MG63 (cell line): ENCODE measurements around the gene LRP10. TPM values are rescaled to one million over a fixed set of nuclear protein-coding genes. Genes with fewer than 3 reads are reported as not detected.

Experiments used
- DNase-seq: peaks from one replicate; pipeline ENCODE4 v3.0.0-alpha.2; 2020
- H3K27me3 ChIP-seq: fragments of 250-450 bp; sonication (Bioruptor Pico); 2 replicates; pipeline ENCODE4 v1.5.1; 2020; ENCODE audit warnings: mild to moderate bottlenecking, moderate library complexity
- H3K36me3 ChIP-seq: fragments of 250-450 bp; sonication (Bioruptor Pico); 2 replicates; pipeline ENCODE4 v1.5.1; 2020; ENCODE audit warnings: mild to moderate bottlenecking, moderate library complexity
- H3K4me3 ChIP-seq: fragments of 250-450 bp; sonication (Bioruptor Pico); 2 replicates; pipeline ENCODE4 v1.5.1; 2020; ENCODE audit warnings: mild to moderate bottlenecking, moderate library complexity
- H3K9me3 ChIP-seq: fragments of 250-450 bp; sonication (Bioruptor Pico); 2 replicates; pipeline ENCODE4 v1.5.1; 2020; ENCODE audit warnings: mild to moderate bottlenecking, moderate library complexity
- total RNA-seq: library from RNA; depleted of rRNA; stranded (reverse); fragments of >200 nt; shearing (Covaris generic); gene quantifications from 2 replicates; pipeline ENCODE4 v1.2.3, GENCODE V29; 2014; ENCODE audit warnings: low replicate concordance

Gene LRP10
- total RNA-seq, 1 experiment from 2014 or later = 21.9 TPM

GRCh38 chr14:22839159-22839779, 32.3 kb upstream of the LRP10 start:
- H3K4me3 ChIP-seq = peak overlapping the region; percentile 80
- H3K9me3 ChIP-seq = no peaks in the 10 kb centered on the region
- no peak for DNase-seq
- H3K27me3 ChIP-seq = no peaks in the 10 kb centered on the region
- H3K36me3 ChIP-seq = peaks cover 49% of the 10 kb centered on the region

DNA sequence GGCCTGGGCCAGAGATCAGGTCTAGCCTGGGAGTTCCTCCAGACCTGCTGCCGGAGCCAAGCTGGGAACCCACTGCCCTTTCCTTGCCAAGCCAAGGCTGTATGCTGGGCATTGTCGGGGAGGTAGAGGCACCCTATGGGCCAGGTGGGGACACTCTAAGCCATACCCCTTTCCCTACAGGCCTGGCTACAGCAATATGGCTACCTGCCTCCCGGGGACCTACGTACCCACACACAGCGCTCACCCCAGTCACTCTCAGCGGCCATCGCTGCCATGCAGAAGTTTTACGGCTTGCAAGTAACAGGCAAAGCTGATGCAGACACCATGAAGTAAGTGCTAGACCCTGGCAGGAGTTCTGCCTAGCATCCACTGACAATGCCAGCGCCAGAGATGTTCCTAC, 30.2 kb upstream of the LRP10 start:
- DNase-seq = no peak
- Histone ChIP-seq H3K4me3 (no peak overlapping the region), H3K27me3 (no peaks in the 10 kb centered on the region), H3K9me3 (no peaks in the 10 kb centered on the region), H3K36me3 (peaks cover 53% of the 10 kb centered on the region)

- no peak for DNase-seq
- no peak overlapping the region for H3K4me3 ChIP-seq
- H3K27me3 ChIP-seq = no peaks in the 10 kb centered on the region
- H3K9me3 ChIP-seq = no peaks in the 10 kb centered on the region
- H3K36me3 ChIP-seq = peaks cover 53% of the 10 kb centered on the region
Observed at GRCh38 chr14:22841769-22842168, 29.8 kb upstream of the LRP10 start.

DNA sequence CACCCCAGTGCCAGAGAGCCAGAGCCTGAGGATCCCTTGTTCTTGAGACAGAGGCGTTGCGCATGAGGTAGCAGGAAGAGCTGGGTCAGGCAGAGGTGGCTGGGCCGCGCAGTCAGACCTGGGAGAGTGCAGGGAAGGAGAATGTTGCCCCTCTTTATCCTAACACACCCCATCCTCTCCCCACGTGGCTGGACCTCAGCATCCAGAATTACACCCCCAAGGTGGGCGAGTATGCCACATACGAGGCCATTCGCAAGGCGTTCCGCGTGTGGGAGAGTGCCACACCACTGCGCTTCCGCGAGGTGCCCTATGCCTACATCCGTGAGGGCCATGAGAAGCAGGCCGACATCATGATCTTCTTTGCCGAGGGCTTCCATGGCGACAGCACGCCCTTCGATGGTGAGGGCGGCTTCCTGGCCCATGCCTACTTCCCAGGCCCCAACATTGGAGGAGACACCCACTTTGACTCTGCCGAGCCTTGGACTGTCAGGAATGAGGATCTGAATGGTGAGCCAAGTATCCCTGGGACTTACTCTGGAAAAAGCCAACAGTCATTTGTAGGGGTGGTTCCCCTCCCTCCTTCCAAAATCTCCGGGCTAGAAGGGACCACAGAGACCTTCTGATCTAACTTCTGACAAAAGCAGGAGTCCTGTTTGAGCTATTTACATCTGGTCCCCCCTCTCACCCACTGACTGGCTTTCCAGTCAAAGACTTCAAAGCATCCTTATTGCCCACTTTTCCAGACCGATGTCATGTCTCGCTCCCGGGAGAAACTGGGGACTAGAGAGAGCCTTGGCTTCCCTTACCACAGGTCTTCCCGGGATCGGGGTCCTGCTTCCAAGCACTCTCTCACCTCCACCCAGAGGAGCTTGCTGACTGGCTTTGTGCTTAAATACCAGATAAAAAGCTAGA, 29.1 kb upstream of the LRP10 start:
- H3K9me3 ChIP-seq = no peaks in the 10 kb centered on the region
- no peak for DNase-seq
- no peak overlapping the region for H3K4me3 ChIP-seq
- H3K36me3 ChIP-seq = peaks cover 51% of the 10 kb centered on the region
- no peaks in the 10 kb centered on the region for H3K27me3 ChIP-seq

GRCh38 chr14:22843123-22843925, 28.2 kb upstream of the LRP10 start:
- no peak overlapping the region for H3K4me3 ChIP-seq
- H3K9me3 ChIP-seq = no peaks in the 10 kb centered on the region
- DNase-seq = no peak
- H3K27me3 ChIP-seq = no peaks in the 10 kb centered on the region
- peaks cover 45% of the 10 kb centered on the region for H3K36me3 ChIP-seq

DNA sequence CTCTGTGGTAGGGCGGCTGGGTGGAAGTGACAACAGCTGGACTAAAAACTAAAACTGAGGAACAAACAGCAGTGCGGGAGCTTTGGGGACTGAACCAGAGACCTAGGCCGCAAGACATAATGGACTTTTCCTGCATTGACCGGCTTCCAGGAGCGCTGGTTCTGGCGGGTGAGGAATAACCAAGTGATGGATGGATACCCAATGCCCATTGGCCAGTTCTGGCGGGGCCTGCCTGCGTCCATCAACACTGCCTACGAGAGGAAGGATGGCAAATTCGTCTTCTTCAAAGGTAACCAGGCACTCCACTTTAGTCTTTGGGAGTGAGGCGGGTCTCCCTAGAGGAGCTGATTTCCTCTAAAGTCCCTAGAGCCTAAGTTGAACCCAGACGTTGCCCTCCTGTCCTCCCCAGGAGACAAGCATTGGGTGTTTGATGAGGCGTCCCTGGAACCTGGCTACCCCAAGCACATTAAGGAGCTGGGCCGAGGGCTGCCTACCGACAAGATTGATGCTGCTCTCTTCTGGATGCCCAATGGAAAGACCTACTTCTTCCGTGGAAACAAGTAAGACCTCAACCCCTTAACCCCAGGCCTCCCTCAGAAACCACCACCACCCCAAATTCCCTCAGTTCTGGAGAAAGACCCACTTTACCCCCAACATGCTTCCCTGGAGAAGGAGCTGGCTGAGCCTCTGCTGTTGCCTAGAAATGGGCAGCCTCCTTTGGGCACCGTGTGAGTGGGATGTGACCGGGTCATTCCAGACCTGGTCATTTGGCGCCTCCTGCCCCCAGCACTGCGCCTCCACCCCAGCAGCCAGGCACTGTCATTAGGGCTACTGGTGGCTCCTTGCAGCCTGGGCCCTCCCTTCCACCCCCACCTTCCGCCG, 27.1 kb upstream of the LRP10 start:
- H3K27me3 ChIP-seq = no peaks in the 10 kb centered on the region
- peaks cover 36% of the 10 kb centered on the region for H3K36me3 ChIP-seq
- no peaks in the 10 kb centered on the region for H3K9me3 ChIP-seq
- no peak for DNase-seq
- H3K4me3 ChIP-seq = no peak overlapping the region

GRCh38 chr14:22845103-22845394, 26.5 kb upstream of the LRP10 start:
- Histone ChIP-seq H3K9me3 (no peaks in the 10 kb centered on the region), H3K36me3 (peaks cover 36% of the 10 kb centered on the region), H3K4me3 (no peak overlapping the region), H3K27me3 (no peaks in the 10 kb centered on the region)
- no peak for DNase-seq

- H3K9me3 ChIP-seq = no peaks in the 10 kb centered on the region
- DNase-seq = no peak
- no peaks in the 10 kb centered on the region for H3K27me3 ChIP-seq
- H3K36me3 ChIP-seq = peaks cover 31% of the 10 kb centered on the region
- no peak overlapping the region for H3K4me3 ChIP-seq
Observed at GRCh38 chr14:22845821-22846625, 25.5 kb upstream of the LRP10 start.

DNA sequence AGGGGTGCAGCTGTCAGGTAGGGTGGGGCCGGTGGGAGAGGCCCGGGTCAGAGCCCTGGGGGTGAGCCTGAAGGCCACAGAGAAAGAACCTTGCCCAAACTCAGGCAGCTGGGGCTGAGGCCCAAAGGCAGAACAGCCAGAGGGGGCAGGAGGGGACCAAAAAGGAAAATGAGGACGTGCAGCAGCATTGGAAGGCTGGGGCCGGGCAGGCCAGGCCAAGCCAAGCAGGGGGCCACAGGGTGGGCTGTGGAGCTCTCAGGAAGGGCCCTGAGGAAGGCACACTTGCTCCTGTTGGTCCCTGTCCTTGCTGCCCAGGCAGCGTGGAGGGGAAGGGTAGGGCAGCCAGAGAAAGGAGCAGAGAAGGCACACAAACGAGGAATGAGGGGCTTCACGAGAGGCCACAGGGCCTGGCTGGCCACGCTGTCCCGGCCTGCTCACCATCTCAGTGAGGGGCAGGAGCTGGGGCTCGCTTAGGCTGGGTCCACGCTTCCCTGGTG, 24.7 kb upstream of the LRP10 start:
- no peak for DNase-seq
- peaks cover 23% of the 10 kb centered on the region for H3K36me3 ChIP-seq
- H3K9me3 ChIP-seq = no peaks in the 10 kb centered on the region
- no peaks in the 10 kb centered on the region for H3K27me3 ChIP-seq
- H3K4me3 ChIP-seq = no peak overlapping the region

GRCh38 chr14:22847661-22848341, 23.7 kb upstream of the LRP10 start:
- DNase-seq = peak; percentile 20
- no peaks in the 10 kb centered on the region for H3K9me3 ChIP-seq
- peaks cover 13% of the 10 kb centered on the region for H3K36me3 ChIP-seq
- no peaks in the 10 kb centered on the region for H3K27me3 ChIP-seq
- no peak overlapping the region for H3K4me3 ChIP-seq

DNA sequence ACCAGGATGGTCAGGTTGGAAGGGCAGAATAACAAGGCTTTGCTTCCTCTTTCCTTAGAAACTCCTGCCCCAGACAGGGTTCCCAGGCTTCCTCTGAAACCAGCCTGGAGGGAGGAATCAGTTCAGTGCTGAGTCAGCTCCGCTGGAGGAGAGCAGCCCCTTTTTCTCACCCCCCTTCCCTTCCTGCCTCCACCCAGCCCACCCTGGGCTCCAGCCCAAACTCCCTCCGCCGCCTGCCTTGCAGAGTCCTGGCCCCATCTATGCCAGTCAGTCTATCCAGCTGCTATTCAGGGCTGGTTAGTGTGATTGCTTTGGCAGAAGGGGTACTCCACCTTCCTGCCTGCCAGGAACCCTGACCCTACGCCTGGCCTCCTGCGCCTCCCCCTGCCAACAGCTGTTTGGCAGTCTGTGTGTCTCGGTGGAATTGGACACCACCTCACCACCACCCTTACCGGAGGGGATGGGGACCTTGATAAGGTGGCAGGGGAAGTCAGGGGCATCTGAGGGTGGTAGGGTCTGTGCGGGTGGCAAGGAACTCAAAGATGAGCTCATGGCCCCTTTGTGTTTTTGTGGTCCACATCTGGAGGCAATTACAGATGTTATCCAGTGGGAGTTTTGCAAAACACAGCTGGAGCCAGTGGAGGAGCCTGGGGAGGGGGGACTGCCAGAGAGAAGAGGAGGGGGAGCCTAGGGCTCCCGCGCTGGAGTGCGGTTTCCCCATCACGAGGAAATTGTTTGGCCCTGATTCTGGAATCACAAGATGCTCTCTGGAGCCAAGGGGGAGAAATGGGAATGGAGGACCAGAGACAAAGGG, 23.0 kb upstream of the LRP10 start:
- Histone ChIP-seq H3K27me3 (no peaks in the 10 kb centered on the region), H3K4me3 (no peak overlapping the region), H3K9me3 (no peaks in the 10 kb centered on the region), H3K36me3 (peaks cover 12% of the 10 kb centered on the region)
- DNase-seq = peak; percentile 96

DNA sequence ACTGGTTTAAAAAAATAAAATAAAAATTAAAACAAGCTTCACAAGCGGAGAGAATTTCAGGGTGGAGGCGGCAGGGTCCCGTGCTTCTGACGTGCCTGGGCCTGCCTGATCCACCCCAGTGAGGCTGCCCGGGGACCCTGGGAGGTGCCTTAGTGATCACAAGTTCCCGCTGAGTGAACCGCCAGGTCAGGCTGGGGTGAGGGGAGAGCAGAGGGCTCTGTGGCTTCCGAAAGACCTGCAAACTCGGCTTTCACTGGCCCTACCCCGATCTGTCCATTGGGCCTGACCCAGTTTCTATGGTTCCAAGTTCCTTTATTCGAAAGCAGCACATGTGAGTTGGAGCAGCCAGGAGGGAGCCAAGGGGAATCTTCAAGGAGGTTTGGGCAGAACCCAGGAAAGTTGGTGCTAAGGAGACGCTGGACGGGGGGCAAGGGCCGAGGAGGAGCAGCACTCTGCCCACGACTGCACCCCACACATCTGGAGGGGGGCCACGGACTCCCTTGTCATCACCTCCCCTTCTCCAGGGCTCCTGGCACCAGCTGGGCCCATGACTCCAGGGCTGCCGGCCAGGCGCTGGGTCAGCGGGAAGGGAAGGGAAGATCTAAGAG, 22.2 kb upstream of the LRP10 start:
- Histone ChIP-seq H3K36me3 (peaks cover 9% of the 10 kb centered on the region), H3K27me3 (no peaks in the 10 kb centered on the region), H3K4me3 (no peak overlapping the region), H3K9me3 (no peaks in the 10 kb centered on the region)
- peak; percentile 86 for DNase-seq

GRCh38 chr14:22850944-22851764, 20.4 kb upstream of the LRP10 start:
- no peak overlapping the region for H3K4me3 ChIP-seq
- no peaks in the 10 kb centered on the region for H3K9me3 ChIP-seq
- DNase-seq = peak; percentile 94
- peaks cover 5% of the 10 kb centered on the region for H3K36me3 ChIP-seq
- no peaks in the 10 kb centered on the region for H3K27me3 ChIP-seq
